Fibroblast of the aortic adventitia (primary cell): ENCODE data around the gene NOP16. TPM values are rescaled to one million over a fixed set of nuclear protein-coding genes. Genes with fewer than 3 reads are reported as not detected.

Source experiments
- DNase-seq: peaks from one replicate; pipeline ENCODE4 v3.0.0-alpha.2; 2010; ENCODE audit warnings: low read depth
- H3K4me3 ChIP-seq: 2 replicates; pipeline ENCODE4 v1.5.1; 2011; ENCODE audit warnings: low read depth, mild to moderate bottlenecking, control low read depth, low read length, moderate library complexity
- total RNA-seq: library from RNA; depleted of rRNA; stranded (reverse); fragments of >200 nt; gene quantifications from 2 replicates; pipeline ENCODE4 v1.2.3, GENCODE V29; 2012; ENCODE audit warnings: low replicate concordance
- TF ChIP-seq, protein P1 (sequence below): IDR thresholded peaks from 2 replicates; pipeline ENCODE4 v1.5.1; 2011; ENCODE audit warnings: mild to moderate bottlenecking, low read length, control low read depth, inconsistent platforms; ENCODE audit not compliant: insufficient read depth

NOP16 gene
- total RNA-seq, 1 donor, result 17.0 TPM

DNA sequence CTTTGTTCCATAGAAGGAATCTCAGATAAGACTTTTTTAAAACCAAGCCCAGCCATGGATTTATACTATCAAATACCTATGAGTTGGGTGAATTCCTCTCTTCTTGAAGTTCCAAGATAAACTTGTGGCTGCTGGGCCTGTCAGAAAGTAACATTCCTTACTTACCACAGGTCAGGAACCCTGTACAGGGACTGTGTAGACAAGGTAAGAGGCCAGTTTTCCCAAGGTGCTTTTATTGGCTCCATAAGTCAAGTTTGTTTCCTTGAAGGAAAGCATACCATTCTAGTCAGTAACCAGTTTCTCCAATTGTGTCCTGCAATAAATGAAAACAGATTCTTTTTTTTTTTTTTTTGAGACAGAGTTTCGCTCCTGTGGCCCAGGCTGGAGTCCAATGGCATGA lies 36.7 kb upstream of the NOP16 start:
- no peak overlapping the region for H3K4me3 ChIP-seq
- peak; percentile 96 for DNase-seq
- TF ChIP-seq, protein P1, sequence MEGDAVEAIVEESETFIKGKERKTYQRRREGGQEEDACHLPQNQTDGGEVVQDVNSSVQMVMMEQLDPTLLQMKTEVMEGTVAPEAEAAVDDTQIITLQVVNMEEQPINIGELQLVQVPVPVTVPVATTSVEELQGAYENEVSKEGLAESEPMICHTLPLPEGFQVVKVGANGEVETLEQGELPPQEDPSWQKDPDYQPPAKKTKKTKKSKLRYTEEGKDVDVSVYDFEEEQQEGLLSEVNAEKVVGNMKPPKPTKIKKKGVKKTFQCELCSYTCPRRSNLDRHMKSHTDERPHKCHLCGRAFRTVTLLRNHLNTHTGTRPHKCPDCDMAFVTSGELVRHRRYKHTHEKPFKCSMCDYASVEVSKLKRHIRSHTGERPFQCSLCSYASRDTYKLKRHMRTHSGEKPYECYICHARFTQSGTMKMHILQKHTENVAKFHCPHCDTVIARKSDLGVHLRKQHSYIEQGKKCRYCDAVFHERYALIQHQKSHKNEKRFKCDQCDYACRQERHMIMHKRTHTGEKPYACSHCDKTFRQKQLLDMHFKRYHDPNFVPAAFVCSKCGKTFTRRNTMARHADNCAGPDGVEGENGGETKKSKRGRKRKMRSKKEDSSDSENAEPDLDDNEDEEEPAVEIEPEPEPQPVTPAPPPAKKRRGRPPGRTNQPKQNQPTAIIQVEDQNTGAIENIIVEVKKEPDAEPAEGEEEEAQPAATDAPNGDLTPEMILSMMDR, result no peak

DNA sequence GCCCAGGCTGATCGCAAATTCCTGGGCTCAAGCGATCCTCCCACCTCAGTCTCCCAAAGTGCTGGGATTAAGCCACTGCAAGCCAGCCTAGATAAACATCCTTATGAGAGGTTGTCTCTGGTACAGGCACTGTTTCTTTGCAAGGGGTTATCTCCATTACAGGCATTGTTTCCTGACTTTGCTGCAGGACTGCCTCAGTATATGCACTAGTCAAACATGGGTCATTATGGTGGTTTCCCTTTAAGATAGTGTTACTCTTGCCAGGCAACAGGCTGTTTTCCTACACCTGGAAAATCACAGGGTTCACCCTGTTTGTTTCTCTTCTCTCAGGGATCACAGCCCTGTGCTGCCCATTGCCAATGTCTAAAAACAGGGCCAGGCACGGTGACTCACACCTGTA lies 35.8 kb upstream of the NOP16 start:
- H3K4me3 ChIP-seq, result no peak overlapping the region
- TF ChIP-seq, protein P1, result no peak
- peak; percentile 70 for DNase-seq

DNA sequence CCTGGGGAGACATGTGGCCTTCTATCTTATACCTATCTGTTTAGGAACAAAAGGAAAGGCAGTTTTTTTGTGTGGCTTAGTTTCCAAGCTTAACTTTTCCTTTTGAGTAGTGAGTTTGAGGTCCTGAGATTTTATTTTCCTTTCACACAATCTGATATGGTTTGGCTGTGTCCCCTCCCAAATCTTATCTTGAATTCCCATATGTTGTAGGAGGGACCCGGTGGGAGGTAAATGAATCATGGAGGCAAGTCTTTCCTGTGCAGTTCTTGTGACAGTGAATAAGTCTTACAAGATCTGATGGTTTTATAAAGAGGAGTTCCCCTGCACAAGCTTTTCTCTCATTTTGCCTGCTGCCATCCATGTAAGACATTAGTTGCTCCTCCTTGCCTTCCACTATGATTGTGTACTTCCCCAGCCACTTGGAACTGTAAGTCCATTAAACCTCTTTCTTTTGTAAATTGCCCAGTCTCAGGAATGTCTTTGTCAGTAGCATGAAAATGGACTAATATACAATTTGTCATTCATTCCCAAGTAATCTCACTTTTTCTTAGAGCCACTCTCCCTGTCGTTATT lies 32.7 kb upstream of the NOP16 start:
- H3K4me3 ChIP-seq, result no peak overlapping the region
- DNase-seq, result no peak
- TF ChIP-seq, protein P1, result no peak

DNA sequence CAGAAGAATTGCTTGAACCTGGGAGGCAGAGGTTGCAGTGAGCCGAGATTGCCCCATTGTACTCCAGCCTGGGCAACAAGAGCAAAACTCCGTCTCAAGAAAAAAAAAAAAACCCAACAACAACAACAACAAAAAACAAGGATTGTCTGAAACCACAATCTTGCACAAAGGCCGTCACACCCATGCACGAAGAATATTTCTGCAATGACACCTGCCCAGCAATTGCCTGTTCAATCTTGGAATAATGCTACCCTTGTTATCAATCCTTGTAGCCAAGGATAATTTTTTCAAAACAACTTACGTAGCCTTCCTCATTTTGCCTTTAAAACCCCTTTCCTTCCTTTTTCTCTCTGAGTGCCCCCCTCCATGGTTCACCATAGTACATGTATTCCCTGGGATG lies 31.7 kb upstream of the NOP16 start:
- DNase-seq, result no peak
- TF ChIP-seq, protein P1, result no peak
- no peak overlapping the region for H3K4me3 ChIP-seq

DNA sequence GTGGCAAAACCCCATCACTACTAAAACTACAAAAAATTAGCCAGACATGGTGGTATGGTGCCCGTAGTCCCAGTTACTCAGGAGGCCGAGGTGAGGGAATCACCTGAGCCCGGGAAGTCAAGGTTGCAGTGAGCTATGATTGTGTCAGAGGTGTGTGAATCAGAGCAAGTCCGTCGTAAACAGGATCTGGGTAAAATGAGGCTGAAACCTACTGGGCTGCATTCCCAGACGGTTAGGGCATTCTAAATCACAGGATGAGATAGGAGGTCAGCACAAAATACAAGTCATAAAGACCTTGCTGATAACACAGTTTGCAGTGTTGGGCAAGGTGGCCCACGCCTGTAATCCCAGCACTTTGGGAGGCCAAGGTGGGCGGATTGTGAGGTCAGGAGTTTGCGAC lies 29.9 kb upstream of the NOP16 start:
- no peak overlapping the region for H3K4me3 ChIP-seq
- DNase-seq, result no peak
- TF ChIP-seq, protein P1, result no peak

DNA sequence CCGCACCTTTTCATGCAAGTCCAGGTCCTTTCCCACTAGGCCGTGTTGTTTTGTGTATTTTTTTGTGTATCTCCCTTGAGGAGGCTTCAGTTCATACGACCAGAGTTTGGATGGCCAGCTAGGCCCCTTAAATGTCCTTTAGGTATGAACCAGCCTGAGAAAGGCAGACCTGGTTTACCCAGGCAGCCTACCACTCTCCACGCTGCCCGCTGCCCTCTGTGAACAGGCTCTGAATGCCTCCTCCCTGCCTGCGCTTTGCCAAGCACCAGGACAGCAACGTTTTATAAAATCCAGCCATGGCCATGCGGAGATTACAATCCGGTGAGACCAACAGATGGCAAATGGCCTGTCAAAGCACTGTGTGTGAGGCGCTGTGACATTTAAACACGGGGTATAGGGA lies 28.6 kb upstream of the NOP16 start:
- no peak for DNase-seq
- peak overlapping the region; percentile 60 for H3K4me3 ChIP-seq
- TF ChIP-seq, protein P1, result no peak
